Activated gamma-delta T cell treated with anti-CD3 and anti-CD28 coated beads, Interleukin-2, amount 50 U/mL, for 16 hours (primary cell): ENCODE measurements around the gene C6orf132.
"Not testable (repeated sequence)": the region's sequence is repeated elsewhere in the genome, so short reads cannot be mapped to it uniquely, and the experiment has no call there.

Source experiments
- DNase-seq: peaks from one replicate; pipeline ENCODE4 v3.0.0-alpha.2; 2020; ENCODE audit warnings: low read depth

The C6orf132 gene

DNA sequence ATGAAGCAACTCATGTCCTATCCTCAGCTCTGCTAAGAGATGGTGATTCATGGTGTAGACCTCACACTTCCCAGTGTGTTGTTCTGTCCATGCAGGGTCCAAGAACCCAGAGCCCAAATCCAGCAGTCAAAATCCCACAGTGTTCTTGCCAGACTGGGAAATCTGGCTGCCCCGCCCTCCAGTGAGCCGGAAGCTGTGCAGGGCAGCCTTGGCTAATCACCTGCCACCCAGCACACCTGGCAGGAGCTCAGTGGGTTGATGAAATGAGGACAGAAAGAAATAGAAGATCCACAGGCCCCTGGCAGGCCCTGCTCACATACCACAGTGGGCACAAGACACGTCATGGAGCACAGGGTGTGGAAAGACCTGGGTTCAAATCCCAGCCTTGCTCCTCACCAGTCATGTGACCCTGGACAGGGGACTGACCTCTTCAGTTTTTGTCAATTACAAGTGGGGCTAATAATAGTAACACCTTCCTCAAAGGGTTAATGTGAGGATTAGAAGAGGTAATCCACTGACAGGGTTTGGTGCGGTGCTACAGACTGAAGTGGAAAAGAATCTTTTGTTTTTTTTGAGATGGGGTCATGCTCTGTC is 17.1 kb upstream of the C6orf132 start:
- no peak for DNase-seq

DNA sequence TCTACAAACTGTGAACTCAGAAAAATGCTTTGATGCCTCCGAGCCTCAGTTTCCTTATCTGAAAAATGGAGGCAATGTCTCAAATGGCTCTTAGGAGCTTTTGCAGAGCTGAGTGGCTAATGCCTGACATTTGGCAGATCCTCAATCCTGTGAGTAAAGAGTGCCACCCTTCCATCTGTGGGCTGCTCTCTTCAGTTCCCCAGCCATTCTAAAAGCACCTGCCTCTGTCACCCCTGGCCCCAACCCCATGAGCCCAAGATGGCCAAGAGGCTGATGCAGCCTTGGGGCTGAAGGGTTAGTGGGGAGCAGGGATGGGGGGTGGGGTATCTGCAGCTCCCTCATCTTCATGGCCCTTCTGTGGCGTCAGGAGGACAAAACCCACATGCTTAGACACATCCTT is 16.2 kb upstream of the C6orf132 start:
- no peak for DNase-seq

DNA sequence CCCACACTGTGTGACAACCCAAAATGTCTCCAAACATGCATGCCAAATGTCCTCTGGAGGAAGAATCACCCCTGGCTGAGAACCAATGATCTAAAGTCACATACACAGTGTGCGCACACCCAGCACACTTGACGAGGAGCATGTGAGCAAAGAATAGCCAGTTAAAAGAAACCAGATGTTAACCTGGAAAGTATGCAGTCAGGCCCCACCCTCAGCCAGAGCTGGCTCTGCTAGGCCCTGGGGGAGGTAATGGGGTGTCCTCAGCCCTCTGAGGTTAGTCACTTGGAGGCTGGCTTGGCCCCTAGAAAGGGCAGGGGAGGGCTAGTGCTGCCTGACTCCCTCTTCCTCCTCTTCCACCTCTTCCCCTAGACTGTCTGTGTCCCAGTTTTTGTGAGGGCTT is 15.6 kb upstream of the C6orf132 start:
- DNase-seq, result no peak

DNA sequence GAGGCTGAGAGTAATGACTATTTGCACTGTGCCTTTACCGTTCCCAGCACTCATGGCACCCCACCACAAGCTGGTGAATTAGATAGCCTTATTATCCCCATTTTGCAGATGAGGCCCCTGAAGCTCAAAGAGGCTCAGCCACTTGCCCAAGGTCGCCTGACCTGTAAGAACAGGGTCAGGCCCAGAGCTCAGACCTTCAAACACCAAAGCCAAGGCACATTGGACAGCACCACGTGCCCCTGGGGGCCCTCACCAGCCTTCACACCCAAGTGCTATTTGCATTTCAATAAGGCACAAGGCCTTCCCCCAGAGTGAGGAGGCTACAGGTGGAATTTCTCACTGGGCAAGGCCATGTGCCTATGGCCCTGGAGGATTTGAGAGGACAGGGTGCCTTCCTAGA is 14.2 kb upstream of the C6orf132 start:
- DNase-seq, result no peak

DNA sequence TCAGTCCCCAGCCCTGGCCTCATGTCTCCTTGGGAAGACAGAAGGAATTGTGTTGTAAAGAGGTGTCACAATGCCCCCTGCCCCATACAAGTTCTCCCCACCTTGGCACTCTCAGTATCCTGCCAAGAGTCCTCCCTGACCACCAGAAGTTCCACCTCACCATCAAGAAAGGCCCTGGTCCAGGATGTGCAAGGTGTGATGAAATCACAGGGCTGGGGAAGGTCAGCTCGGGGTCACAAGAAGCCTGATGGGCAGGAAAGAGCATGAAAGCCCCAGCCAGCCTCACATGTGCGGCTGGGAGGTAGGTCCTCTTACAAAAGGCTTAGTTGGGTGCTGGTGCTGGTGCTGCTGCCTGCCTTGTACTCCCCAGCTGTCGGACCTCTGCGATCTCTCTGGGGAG is 12.9 kb upstream of the C6orf132 start:
- no peak for DNase-seq

DNA sequence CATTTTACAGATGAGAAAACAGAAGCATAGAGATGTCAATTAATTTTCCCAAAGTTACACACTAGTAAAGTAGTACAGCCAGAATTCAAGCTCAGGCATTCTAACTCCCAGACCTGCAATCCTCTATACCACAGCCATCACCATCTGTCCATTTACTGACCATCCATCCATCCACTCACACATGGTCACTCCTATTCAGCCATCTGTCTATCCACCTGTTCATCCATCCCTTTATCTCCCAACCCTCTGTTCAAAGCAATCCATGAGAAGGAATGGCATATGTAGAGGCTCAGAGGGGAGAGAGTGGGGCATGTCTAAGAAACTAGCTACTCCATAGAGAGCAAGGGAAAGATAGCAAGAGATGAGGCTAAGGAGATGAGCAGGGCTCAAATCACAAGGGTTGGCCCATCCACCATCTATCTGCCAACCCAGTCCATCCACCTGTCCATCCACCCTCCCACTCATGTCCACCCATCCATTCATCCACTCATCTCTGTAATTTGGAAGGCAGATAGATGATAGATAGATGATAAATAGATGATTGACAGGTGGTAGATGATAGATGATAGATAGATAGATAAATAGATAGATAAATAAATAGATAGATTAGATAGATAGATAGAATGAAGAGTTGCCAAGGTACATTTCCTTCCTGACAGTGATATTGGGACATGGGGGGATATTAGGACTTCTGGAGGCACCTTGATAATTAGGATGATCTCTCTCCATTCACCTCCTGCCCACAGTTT is 12.2 kb upstream of the C6orf132 start:
- no peak for DNase-seq

DNA sequence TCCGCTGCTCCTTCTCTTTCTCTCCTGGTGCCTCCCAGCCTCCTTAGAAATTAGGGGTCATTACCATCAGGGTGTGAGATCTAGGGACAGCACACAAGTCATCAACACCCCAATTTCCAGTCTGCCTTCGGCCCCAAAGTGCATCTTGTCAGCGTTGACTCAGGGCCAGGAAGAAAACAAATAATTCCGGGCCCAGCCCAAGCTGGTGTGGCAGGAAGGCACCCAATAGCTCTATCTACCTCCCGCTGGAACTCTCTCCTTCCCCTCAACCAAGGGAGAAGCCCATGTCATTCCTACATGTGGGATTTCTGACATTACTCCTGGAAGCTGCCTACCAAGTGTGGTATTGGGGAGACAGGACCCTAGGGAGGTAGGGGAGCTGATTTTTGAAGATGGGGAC is 11.5 kb upstream of the C6orf132 start:
- no peak for DNase-seq

DNA sequence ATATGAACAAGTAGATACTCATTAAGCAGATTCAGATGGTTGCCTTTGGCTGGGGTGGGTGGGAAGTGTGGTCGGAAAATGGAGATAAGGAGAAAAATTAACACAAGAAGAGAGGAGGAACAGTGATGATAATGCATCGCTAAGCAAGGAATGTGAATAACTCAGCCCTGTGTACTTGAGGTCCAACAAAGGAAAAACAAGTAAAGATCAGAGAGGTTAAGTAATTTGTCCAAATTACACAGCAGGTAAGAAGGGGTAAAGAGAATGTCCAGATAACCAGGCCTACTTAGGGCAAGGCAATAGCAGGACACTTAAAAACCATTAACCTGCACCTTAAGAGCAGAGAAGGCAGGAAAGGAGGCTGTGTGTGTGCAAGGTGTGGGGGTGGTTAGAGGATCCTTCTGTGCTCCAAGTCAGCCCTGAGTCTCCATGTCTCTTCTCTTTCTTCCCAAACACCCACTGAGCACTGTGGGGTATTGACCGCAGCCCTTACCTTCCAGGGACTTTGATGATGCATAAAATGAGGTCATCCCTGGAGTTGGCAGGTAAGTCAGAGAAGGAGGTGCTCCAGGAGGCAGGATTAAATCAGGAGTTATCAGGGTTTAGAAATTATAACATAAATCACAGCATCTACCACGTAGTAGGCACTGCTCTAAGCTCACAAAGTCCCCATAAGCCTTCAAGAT is 10.3 kb upstream of the C6orf132 start:
- not testable (repeated sequence) for DNase-seq

DNA sequence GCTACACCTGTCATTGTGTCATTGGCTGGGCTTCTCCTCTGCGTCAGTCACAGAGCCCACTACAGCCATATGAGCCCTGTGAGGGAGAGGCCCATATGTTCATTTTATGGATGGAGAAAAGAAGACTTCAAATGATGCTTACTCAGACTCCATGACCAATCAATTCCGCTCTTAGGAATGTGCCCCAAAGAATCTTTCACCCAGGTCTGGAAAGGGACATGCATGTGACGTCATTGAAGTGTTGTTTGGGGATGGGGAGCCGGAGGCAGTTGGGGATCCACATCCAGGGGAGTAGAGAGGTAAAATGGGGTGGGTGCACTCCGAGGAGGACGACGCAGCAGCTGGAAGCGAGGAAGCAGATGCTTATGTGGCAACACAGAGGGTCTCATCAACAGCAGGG is 9.6 kb upstream of the C6orf132 start:
- DNase-seq, result no peak

DNA sequence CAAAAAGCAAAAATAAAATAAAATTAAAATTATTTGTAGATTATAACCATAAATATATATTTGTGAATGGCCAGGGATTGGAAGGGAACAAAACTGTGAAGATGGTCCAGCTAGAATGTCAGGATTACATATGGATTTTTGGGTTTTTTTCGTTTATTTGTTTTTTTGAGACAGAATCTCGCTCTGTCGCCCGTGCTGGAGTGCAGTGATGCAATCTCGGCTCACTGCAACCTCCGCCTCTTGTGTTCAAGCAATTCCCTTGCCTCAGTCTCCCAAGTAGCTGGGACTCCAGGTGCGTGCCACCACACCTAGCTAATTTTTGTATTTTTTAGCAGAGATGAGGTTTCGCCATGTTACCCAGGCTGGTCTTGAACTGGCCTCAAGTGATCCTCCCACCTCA is 7.8 kb upstream of the C6orf132 start:
- DNase-seq, result no peak

DNA sequence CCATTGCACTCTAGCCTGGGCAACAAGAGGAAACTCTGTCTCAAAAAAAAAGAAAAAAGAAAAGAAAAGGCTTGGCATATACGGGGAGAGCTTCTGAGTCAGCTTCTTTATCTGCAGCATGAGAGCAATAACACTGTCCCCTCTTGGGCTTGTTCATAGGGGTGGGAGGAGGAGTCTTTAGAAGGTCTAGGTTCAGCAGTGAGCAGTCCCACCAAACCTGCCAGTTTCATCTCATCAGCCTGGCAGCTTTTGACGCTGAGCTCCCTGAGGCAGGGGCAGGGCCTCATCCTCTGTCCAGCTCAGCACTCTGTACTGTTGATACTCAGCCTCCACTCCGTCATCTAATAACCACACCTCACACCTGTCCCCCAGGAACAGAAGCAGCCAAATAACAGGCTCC is 5.6 kb upstream of the C6orf132 start:
- no peak for DNase-seq

DNA sequence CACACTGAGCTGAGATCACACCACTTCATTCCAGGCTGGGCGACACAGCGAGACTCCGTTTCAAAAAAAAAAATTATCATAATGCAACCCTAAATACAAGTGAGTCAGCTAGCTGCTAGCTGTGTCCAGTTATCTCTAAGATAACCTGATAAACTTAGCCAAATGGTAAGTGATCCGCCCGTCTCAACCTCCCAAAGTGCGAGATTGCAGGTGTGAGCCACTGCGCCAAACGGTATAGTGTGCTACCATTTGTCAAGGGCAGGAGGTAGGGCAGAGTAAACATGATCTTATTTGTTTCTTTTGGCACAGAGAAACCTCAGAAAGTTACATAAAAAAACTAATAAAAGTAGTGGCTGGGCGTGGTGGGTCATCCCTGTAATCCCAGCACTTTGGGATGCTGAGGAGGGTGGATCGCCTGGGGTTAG is 4.7 kb upstream of the C6orf132 start:
- no peak for DNase-seq

DNA sequence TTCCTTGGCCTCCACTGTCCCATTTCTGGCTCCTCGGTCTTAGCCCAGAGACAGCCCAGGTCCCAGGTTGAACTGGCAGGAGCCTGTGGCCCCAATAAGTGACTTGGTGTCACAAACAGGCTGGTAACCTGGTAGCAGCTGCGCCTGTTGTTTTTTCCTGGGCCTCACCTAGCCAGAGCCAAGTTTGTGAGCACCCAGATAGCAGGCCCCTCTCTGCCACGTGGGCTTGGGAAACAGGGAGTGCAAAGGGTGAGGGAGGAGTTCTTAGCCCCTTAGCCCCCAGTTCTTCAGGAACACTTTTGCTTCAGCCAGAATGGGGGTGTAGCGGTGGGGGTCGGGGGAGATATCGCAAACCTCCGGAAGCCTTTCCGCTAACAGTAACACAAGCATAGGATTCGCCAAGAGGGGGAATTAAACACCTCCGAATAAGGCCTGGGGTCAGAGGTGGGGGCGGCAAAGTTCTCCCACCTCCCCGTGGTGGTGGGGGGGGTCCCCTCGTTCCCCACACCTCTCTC is 760 bp downstream of the C6orf132 start:
- DNase-seq, result no peak

DNA sequence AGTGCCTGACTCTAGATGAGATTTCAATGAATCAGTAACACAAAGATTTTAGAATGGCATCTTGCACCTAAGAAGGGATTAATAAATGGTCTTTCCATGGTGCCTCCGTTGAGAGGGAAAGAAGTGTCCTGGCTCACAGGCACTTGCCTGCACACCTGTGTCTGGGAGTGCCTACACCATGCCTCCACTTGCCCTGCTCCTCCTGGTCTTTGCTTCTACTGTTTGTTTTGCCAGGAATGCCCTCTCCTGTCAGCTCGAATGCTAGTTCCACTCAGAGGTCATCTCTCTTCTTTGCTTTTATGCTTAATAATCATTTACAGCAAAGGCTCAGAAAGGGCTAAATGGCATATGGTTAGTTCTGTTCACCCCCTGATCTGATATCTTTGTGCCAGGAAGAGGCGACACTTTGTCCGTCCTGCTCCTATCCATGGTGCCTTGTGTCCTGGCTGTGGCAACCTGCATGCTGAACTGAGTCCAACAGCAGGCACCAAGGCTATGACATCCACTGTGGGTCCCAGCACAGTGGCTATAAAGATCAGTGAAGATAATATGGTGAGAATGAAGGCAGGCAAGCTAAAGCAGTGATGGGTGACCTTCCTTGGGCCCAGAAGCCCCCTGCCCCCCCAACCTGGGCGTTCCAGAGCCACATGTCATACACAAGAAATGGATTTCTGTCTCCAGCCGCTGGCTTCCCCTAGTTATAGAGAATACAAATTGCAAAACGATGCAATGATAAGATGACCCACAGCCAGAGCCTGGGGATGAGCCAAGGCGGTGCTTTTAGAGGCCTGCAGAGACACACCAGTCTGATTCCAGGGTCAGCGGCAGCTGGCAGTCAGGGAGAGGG is 1.4 kb downstream of the C6orf132 start:
- DNase-seq, result no peak

DNA sequence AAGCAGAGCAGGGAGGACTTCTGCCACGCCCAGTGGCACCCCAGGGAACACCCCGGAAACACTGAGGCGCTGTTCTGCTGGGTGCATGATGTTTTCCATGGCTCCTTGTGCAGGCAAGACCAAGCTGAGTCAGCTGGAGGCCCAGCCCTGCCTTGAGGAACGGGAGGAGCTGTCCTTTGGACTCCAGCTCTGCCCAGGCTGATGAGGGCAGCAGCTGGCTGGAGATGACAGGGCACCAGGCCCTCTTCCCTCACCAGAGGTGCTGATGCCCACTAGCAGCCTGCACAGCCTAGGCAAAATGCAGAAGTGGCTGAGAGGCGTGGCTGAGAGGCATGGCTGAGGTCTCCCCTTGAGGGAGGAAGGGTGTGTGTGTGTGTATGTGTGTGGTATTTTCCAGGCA is 2.4 kb downstream of the C6orf132 start:
- no peak for DNase-seq

DNA sequence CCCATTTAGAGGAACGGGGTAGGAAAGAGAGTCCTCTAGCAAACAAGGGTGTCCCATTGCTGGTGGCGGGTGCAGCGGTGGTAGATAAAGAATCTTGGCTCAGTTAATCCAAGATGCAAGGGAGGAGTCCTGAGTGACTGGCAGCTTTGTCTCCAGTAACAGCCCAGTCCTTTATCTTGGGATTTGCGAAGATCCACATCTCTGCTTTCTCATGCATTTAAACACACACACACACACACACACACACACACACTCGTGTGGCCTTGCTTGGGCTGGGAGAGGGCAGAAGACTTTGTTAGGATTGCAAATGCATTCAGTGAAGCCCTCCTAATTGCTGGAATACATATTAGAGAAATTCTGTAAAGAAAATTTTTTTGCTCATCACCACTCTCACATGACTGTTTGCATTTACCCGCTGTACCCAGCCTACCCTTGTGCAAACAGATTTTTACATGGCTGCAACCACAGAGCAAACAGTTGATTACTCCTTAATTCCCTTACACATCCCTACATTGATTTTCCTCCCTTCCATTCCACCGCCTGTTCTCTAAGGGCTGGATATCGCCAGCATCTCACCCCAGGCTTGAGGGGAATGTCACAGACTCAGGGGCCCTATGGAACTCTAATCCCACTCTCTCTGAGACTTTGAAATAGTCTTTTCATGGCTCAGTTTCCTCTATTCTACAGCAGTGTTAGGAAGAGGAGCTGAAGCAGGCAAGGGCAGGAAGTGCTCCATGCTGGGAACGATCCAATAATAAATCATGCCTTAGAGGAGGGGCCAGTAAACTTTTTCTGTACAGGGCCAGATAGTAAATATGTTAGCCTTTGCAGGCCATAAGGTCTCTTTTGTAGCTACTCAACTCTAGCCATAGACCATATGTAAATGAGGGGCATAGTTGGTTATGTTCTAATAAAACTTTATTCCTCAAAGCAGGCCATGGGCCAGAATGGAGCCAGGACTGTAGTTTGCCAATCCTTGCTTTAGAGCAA is 3.5 kb downstream of the C6orf132 start:
- DNase-seq, result no peak

DNA sequence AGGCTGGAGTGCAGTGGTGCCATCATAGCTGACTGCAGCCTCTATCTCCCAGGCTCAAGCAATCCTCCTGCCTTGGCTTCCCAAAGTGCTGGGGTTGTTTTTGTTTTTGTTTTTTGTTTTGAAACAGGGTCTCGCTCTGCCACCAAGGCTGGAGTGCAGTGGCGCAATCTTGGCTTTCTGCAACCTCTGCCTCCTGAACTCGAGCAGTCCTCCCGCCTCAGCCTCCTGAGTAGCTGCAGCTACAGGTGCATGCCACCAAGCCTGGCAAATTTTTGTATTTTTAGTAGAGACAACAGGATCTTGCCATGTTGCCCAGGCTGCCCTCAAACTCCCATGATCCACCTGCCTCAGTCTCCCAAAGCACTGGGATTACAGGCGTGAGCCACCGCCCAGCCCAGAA is 4.2 kb downstream of the C6orf132 start:
- DNase-seq, result no peak

DNA sequence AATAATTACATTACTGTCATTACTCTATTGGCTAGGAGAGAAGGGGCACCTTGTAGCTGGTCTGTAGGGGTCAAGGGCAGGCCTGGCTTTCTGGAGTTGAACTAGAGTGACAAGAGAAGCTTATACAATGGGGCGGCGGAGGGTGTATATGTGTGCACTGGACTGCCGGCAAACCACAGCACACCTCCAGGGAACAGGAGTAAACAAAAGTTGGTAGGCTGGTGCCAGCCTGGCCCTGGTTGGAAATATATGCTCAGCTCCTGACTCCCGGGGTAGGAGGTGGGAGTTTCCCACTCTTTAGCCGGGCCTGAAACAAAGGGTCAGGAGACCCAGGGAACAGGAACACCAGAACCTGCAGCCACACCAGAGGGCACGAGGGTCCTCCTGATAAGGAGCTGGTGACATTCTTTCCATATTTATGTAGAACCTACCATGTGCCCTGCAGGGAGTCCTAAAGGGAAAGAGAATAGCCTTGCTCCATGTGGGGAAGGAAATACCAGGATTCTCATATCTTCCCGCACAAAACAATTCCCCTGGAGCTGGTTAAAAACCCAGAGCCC is 5.1 kb downstream of the C6orf132 start:
- DNase-seq, result no peak

DNA sequence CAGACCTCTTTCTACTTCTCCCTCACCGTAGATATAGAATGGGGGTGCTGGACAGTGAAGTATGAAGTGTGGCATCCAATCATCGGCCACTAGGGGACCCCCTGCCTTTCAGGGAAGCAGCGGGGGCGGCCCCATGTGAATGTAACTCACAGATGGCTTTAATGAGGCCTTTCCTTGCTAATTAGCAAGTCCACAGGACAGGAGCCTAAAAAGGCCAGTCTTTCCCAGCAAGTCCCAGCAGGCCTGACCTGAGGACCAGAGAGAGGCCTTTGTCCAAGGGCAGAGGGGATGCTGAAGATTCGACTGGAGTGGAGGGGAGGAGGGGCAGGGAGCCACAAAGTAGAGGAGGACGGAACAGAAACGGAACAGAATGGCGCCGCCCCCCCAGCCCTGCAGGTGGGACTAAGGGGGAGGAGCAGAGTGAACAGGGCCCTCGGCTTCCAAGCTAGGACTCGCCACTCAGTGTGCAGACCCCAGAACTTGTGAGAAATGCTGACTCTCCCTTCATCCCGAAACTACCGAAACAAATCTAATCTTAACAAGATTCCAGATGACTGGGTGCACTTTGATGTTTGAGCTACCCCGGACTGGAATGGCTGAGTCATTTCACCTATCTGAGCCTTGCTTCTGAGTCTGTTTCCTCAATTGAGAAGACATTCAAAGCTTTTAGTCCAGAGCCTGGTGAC is 5.8 kb downstream of the C6orf132 start:
- no peak for DNase-seq

DNA sequence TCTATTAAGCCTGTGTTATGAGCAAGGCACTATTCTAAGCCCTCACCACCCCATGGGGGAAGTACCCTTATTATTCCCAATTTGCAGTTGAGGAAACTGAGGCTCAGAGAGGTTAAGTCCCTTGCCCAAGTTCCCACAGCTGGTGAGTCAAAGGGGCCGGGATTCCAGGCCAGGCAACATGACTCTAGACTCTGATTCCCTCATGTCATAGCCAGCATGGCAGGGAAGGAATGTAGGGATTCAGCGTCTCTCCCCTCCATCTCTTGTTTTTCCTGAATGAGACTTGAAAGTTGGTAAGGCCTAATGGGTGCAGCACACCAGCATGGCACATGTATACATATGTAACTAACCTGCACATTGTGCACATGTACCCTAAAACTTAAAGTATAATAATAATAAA is 6.7 kb downstream of the C6orf132 start:
- no peak for DNase-seq
